ENCODE results near the gene LRRFIP1.

DNA sequence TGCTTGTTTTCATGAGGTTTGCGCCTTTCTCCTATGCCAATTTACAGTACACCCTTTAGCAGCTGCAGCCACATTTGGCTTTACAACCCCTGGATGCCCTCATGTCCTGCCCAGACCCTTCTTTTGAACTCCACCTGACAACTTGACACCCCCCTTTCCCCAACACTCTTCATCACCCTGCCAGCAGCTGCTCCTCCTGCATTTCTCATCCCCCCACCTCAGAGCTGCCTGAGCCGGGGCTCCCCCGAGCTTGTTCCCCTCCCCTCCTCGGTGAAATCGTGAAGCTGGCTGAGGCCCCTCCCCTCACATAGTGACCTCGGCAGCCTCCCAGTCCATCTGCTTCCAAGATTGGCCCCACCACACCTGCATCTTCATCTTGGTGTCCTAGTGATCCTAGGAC, 40.5 kb downstream of the LRRFIP1 start:
- TF ChIP-seq, protein P1, sequence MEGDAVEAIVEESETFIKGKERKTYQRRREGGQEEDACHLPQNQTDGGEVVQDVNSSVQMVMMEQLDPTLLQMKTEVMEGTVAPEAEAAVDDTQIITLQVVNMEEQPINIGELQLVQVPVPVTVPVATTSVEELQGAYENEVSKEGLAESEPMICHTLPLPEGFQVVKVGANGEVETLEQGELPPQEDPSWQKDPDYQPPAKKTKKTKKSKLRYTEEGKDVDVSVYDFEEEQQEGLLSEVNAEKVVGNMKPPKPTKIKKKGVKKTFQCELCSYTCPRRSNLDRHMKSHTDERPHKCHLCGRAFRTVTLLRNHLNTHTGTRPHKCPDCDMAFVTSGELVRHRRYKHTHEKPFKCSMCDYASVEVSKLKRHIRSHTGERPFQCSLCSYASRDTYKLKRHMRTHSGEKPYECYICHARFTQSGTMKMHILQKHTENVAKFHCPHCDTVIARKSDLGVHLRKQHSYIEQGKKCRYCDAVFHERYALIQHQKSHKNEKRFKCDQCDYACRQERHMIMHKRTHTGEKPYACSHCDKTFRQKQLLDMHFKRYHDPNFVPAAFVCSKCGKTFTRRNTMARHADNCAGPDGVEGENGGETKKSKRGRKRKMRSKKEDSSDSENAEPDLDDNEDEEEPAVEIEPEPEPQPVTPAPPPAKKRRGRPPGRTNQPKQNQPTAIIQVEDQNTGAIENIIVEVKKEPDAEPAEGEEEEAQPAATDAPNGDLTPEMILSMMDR (IDR thresholded peaks at IDR 0.05; ENCODE audit: low read depth, low read length, poor library complexity, severe bottlenecking), result no peak
- no peak for TF ChIP-seq EZH2phosphoT487 (IDR thresholded peaks at IDR 0.05; ENCODE audit: borderline replicate concordance, low read length)
